K562 (cell line): ENCODE results near the gene LIMS2. TPM values are rescaled to one million over a fixed set of nuclear protein-coding genes. Genes with fewer than 3 reads are reported as not detected.

ENCODE experiments used
- MAFG ChIP-seq: fragments of 450-650 bp; conservative IDR thresholded peaks from 2 replicates; pipeline ENCODE4 v1.6.1; 2016; ENCODE audit warnings: missing genetic modification characterization, missing compliant biosample characterization
- SMAD1 ChIP-seq: fragments of 150-350 bp; IDR thresholded peaks from 2 replicates; pipeline ENCODE4 v1.6.1; 2014; ENCODE audit warnings: low read length, low read depth; ENCODE audit not compliant: partially characterized antibody
- polyA plus RNA-seq, 8 experiments: library from polyadenylated mRNA; depleted of rRNA in 4 of 8; stranded (reverse) in 5 of 8; unstranded in 3 of 8; fragments of >200 nt; fragmentation: Nextera tagmentation in 2 of 8; fragmentation: Illumina TruSeq in 1 of 8; extraction: Ambion mirVana in 2 of 8; extraction: Trizol in 1 of 8; gene quantifications; 2 replicates each; pipeline versions ENCODE4 v1.2.1 to v1.2.3, GENCODE V29; 2011 to 2014; ENCODE audit warnings: inconsistent platforms in 1 of 8, missing spikeins in 1 of 8
- total RNA-seq, 7 experiments: library from RNA; depleted of rRNA in 6 of 7; stranded (reverse); fragments of >200 nt in 6 of 7; fragmentation: Illumina TruSeq in 2 of 7; extraction: Trizol in 2 of 7; gene quantifications; 2 replicates each; pipeline versions ENCODE4 v1.2.1 to v1.2.3, GENCODE V29; 2011 to 2021; ENCODE audit warnings: low replicate concordance in 1 of 7
- TF ChIP-seq, protein P1 (sequence below): sonication (generic); formaldehyde crosslinking; IDR thresholded peaks from 2 replicates; pipeline ENCODE4 v1.8.0; 2022; ENCODE audit warnings: missing genetic modification reagents, mild to moderate bottlenecking, borderline replicate concordance
- TF ChIP-seq, protein P2 (sequence below): fragments of 250-450 bp; sonication (Bioruptor Pico); IDR thresholded peaks from 2 replicates; pipeline ENCODE4 v1.8.0; 2021; ENCODE audit warnings: mild to moderate bottlenecking, moderate library complexity
- TF ChIP-seq, protein P3 (sequence below): sonication (generic); formaldehyde crosslinking; IDR thresholded peaks from 2 replicates; pipeline ENCODE4 v1.8.1; 2023; ENCODE audit warnings: mild to moderate bottlenecking, missing genetic modification reagents
- TF ChIP-seq, protein P4 (sequence below), 2 experiments: IDR thresholded peaks; 2 replicates each; pipeline ENCODE4 v1.6.1; 2012; ENCODE audit warnings: improper control_type of control experiment in 2 of 2, low read depth in 2 of 2, low read length in 2 of 2, borderline replicate concordance in 1 of 2

LIMS2 gene
- total and polyA plus RNA-seq, 9 of the 15 experiments (the other 6 are each of a cell fraction or from before 2014, with no cell fraction given) = 0.04 to 0.22 TPM; not detected in 7

DNA sequence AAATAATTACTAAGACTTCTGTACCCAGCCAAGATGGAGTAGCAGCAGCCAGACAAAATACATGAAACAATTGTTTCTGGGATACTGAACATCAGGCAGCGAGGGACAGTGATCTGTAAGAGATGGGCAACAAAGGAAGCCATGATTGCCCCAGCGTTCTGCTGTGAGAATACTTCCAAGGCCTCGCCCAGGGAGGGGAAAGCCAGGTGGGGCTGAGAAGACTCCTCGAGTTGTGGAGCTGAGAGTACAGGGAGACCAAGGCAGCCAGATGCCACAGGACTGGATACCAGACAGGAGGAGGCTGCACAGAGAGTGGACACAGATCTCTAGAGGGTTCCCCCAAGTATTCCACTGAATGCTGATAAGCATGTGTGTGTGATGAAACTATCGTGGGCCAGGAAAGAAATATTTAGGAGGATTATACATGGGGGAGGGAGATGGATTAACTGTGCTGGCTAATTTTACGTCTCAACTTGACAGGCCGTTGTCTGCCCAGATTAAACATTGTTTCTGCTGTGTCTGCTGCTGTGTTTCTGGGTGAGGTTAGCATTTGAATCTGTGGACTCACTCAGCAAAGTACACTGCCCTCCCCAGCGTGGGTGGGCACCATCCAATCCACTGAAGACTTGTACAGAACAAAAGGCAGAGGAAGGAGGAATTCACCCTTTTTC lies 10.2 kb upstream of the LIMS2 start (continued):
- TF ChIP-seq, protein P1, sequence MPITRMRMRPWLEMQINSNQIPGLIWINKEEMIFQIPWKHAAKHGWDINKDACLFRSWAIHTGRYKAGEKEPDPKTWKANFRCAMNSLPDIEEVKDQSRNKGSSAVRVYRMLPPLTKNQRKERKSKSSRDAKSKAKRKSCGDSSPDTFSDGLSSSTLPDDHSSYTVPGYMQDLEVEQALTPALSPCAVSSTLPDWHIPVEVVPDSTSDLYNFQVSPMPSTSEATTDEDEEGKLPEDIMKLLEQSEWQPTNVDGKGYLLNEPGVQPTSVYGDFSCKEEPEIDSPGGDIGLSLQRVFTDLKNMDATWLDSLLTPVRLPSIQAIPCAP = no peak
- no peak for TF ChIP-seq SMAD1
- TF ChIP-seq, protein P2, sequence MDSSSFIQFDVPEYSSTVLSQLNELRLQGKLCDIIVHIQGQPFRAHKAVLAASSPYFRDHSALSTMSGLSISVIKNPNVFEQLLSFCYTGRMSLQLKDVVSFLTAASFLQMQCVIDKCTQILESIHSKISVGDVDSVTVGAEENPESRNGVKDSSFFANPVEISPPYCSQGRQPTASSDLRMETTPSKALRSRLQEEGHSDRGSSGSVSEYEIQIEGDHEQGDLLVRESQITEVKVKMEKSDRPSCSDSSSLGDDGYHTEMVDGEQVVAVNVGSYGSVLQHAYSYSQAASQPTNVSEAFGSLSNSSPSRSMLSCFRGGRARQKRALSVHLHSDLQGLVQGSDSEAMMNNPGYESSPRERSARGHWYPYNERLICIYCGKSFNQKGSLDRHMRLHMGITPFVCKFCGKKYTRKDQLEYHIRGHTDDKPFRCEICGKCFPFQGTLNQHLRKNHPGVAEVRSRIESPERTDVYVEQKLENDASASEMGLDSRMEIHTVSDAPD = no peak
- TF ChIP-seq, protein P3, sequence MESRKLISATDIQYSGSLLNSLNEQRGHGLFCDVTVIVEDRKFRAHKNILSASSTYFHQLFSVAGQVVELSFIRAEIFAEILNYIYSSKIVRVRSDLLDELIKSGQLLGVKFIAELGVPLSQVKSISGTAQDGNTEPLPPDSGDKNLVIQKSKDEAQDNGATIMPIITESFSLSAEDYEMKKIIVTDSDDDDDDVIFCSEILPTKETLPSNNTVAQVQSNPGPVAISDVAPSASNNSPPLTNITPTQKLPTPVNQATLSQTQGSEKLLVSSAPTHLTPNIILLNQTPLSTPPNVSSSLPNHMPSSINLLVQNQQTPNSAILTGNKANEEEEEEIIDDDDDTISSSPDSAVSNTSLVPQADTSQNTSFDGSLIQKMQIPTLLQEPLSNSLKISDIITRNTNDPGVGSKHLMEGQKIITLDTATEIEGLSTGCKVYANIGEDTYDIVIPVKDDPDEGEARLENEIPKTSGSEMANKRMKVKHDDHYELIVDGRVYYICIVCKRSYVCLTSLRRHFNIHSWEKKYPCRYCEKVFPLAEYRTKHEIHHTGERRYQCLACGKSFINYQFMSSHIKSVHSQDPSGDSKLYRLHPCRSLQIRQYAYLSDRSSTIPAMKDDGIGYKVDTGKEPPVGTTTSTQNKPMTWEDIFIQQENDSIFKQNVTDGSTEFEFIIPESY (CRISPR knock-in tag) = no peak
- TF ChIP-seq, protein P4, sequence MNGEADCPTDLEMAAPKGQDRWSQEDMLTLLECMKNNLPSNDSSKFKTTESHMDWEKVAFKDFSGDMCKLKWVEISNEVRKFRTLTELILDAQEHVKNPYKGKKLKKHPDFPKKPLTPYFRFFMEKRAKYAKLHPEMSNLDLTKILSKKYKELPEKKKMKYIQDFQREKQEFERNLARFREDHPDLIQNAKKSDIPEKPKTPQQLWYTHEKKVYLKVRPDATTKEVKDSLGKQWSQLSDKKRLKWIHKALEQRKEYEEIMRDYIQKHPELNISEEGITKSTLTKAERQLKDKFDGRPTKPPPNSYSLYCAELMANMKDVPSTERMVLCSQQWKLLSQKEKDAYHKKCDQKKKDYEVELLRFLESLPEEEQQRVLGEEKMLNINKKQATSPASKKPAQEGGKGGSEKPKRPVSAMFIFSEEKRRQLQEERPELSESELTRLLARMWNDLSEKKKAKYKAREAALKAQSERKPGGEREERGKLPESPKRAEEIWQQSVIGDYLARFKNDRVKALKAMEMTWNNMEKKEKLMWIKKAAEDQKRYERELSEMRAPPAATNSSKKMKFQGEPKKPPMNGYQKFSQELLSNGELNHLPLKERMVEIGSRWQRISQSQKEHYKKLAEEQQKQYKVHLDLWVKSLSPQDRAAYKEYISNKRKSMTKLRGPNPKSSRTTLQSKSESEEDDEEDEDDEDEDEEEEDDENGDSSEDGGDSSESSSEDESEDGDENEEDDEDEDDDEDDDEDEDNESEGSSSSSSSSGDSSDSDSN (IDR thresholded peaks at IDR 0.05; ENCODE audit: borderline replicate concordance in 1 of 2, low read depth in 2 of 2, low read length in 2 of 2) = no peak
- TF ChIP-seq MAFG (tag) = no peak
